K562 (cell line): ENCODE results near the gene SCARF1. TPM values are rescaled to one million over a fixed set of nuclear protein-coding genes. Genes with fewer than 3 reads are reported as not detected.
A peak's percentile ranks its signal among the peaks of the same experiment; 100 is the strongest.

Source experiments
- DNMT1 ChIP-seq: fragments of 450-650 bp; IDR thresholded peaks from 2 replicates; pipeline ENCODE4 v1.6.1; 2016; ENCODE audit warnings: antibody characterized with exemption, mild to moderate bottlenecking
- FOS ChIP-seq: IDR thresholded peaks from 3 replicates; pipeline ENCODE4 v1.6.1; 2011; ENCODE audit not compliant: insufficient read length; ENCODE audit errors: extremely low read depth
- FOXK1 ChIP-seq: sonication (generic); formaldehyde crosslinking; IDR thresholded peaks from 2 replicates; pipeline ENCODE4 v1.8.0; 2022; ENCODE audit warnings: missing genetic modification reagents, mild to moderate bottlenecking, borderline replicate concordance
- GATA2 ChIP-seq: sonication (generic); formaldehyde crosslinking; IDR thresholded peaks from 2 replicates; pipeline ENCODE4 v1.4.0; 2020; ENCODE audit warnings: mild to moderate bottlenecking, missing genetic modification reagents
- GTF2F1 ChIP-seq: IDR thresholded peaks from 2 replicates; pipeline ENCODE4 v1.6.1; 2011; ENCODE audit warnings: low read depth, low read length, improper control_type of control experiment
- HDAC2 ChIP-seq: fragments of 450-650 bp; IDR thresholded peaks from 2 replicates; pipeline ENCODE4 v1.6.1; 2016; ENCODE audit warnings: mild to moderate bottlenecking
- HNRNPL ChIP-seq: fragments of 200-400 bp; formaldehyde crosslinking; IDR thresholded peaks from 2 replicates; pipeline ENCODE4 v1.6.1; 2017; ENCODE audit warnings: low read depth, mild to moderate bottlenecking, low read length
- HOXB6 ChIP-seq: fragments of 250-450 bp; sonication (Bioruptor Pico); IDR thresholded peaks from 2 replicates; pipeline ENCODE4 v1.5.1; 2022; ENCODE audit warnings: mild to moderate bottlenecking, borderline replicate concordance
- MED1 ChIP-seq: sonication (generic); formaldehyde crosslinking; IDR thresholded peaks from 2 replicates; pipeline ENCODE4 v1.8.1; 2023; ENCODE audit warnings: missing genetic modification reagents, borderline replicate concordance
- NCOR1 ChIP-seq: fragments of 450-650 bp; IDR thresholded peaks from 2 replicates; pipeline ENCODE4 v1.6.1; 2016; ENCODE audit warnings: mild to moderate bottlenecking, moderate library complexity
- NONO ChIP-seq, 2 experiments: fragments of 200-400 bp in 1 of 2; fragments of 450-650 bp in 1 of 2; formaldehyde crosslinking in 1 of 2; IDR thresholded peaks; 2 replicates each; pipeline ENCODE4 v1.6.1; 2017; ENCODE audit warnings: low read depth in 2 of 2, mild to moderate bottlenecking in 2 of 2, moderate library complexity in 2 of 2, low read length in 1 of 2
- NR1H2 ChIP-seq: sonication (generic); formaldehyde crosslinking; IDR thresholded peaks from 2 replicates; pipeline ENCODE4 v1.4.0; 2020; ENCODE audit warnings: mild to moderate bottlenecking, missing genetic modification reagents
- NR2C2 ChIP-seq, 2 experiments: fragments of 200-800 bp in 1 of 2; sonication (Bioruptor generic) in 1 of 2; sonication (generic) in 1 of 2; formaldehyde crosslinking in 1 of 2; IDR thresholded peaks; 2 replicates each; pipeline versions ENCODE4 v1.6.1 to v1.8.0; 2016 to 2022; ENCODE audit warnings: mild to moderate bottlenecking in 1 of 2, missing compliant biosample characterization in 1 of 2, missing genetic modification characterization in 1 of 2, missing genetic modification reagents in 1 of 2
- POLR2H ChIP-seq: IDR thresholded peaks from 2 replicates; pipeline ENCODE4 v1.6.1; 2016; ENCODE audit warnings: missing genetic modification characterization, low read depth, mild to moderate bottlenecking, control low read depth, missing compliant biosample characterization, moderate library complexity
- RBM34 ChIP-seq: fragments of 200-400 bp; formaldehyde crosslinking; IDR thresholded peaks from 2 replicates; pipeline ENCODE4 v1.6.1; 2018; ENCODE audit warnings: low read length, borderline replicate concordance; ENCODE audit not compliant: insufficient read depth
- SLC30A9 ChIP-seq: fragments of 250-450 bp; sonication (Bioruptor Pico); IDR thresholded peaks from 2 replicates; pipeline ENCODE4 v1.8.0; 2022; ENCODE audit warnings: mild to moderate bottlenecking, moderate library complexity
- SMAD2 ChIP-seq: fragments of 150-350 bp; IDR thresholded peaks from 2 replicates; pipeline ENCODE4 v1.6.1; 2014; ENCODE audit warnings: low read depth, mild to moderate bottlenecking, low read length
- ZNF140 ChIP-seq: fragments of 250-450 bp; sonication (Bioruptor Pico); IDR thresholded peaks from 2 replicates; pipeline ENCODE4 v1.8.0; 2021; ENCODE audit warnings: moderate library complexity, mild to moderate bottlenecking, inconsistent platforms
- ZNF23 ChIP-seq: fragments of 250-450 bp; sonication (Bioruptor Pico); IDR thresholded peaks from 2 replicates; pipeline ENCODE4 v1.4.0; 2020; ENCODE audit warnings: mild to moderate bottlenecking
- ZNF24 ChIP-seq: fragments of 450-650 bp; IDR thresholded peaks from 2 replicates; pipeline ENCODE4 v1.6.1; 2016
- ZNF699 ChIP-seq: fragments of 250-450 bp; sonication (Bioruptor Pico); IDR thresholded peaks from 2 replicates; pipeline ENCODE4 v1.8.0; 2021; ENCODE audit warnings: mild to moderate bottlenecking, moderate library complexity; ENCODE audit not compliant: insufficient replicate concordance
- polyA plus RNA-seq, 8 experiments: library from polyadenylated mRNA; depleted of rRNA in 4 of 8; stranded (reverse) in 5 of 8; unstranded in 3 of 8; fragments of >200 nt; fragmentation: Nextera tagmentation in 2 of 8; fragmentation: Illumina TruSeq in 1 of 8; extraction: Ambion mirVana in 2 of 8; extraction: Trizol in 1 of 8; gene quantifications; 2 replicates each; pipeline versions ENCODE4 v1.2.1 to v1.2.3, GENCODE V29; 2011 to 2014; ENCODE audit warnings: inconsistent platforms in 1 of 8, missing spikeins in 1 of 8
- total RNA-seq, 7 experiments: library from RNA; depleted of rRNA in 6 of 7; stranded (reverse); fragments of >200 nt in 6 of 7; fragmentation: Illumina TruSeq in 2 of 7; extraction: Trizol in 2 of 7; gene quantifications; 2 replicates each; pipeline versions ENCODE4 v1.2.1 to v1.2.3, GENCODE V29; 2011 to 2021; ENCODE audit warnings: low replicate concordance in 1 of 7
- TF ChIP-seq, protein P1 (sequence below): fragments of 450-650 bp; formaldehyde crosslinking; IDR thresholded peaks from 2 replicates; pipeline ENCODE4 v1.4.0; 2020; ENCODE audit warnings: mild to moderate bottlenecking, moderate library complexity
- TF ChIP-seq, protein P2 (sequence below), 2 experiments: IDR thresholded peaks; 2 replicates each; pipeline ENCODE4 v1.6.1; 2011; ENCODE audit warnings: borderline replicate concordance in 1 of 2, control low read depth in 1 of 2, low read depth in 1 of 2, low read length in 1 of 2, mild to moderate bottlenecking in 1 of 2, mixed read lengths in 1 of 2, moderate library complexity in 1 of 2; ENCODE audit not compliant: insufficient read depth in 1 of 2, insufficient read length in 1 of 2, poor library complexity in 1 of 2, severe bottlenecking in 1 of 2; ENCODE audit errors: extremely low read depth in 1 of 2
- TF ChIP-seq, protein P3 (sequence below): fragments of 450-650 bp; formaldehyde crosslinking; IDR thresholded peaks from 2 replicates; pipeline ENCODE4 v1.4.0; 2020; ENCODE audit warnings: mild to moderate bottlenecking, mixed read lengths

The SCARF1 gene
- total and polyA plus RNA-seq, 9 of the 15 experiments (the other 6 are each of a cell fraction or from before 2014, with no cell fraction given), result 0.04 to 2.1 (median 0.63) TPM

DNA sequence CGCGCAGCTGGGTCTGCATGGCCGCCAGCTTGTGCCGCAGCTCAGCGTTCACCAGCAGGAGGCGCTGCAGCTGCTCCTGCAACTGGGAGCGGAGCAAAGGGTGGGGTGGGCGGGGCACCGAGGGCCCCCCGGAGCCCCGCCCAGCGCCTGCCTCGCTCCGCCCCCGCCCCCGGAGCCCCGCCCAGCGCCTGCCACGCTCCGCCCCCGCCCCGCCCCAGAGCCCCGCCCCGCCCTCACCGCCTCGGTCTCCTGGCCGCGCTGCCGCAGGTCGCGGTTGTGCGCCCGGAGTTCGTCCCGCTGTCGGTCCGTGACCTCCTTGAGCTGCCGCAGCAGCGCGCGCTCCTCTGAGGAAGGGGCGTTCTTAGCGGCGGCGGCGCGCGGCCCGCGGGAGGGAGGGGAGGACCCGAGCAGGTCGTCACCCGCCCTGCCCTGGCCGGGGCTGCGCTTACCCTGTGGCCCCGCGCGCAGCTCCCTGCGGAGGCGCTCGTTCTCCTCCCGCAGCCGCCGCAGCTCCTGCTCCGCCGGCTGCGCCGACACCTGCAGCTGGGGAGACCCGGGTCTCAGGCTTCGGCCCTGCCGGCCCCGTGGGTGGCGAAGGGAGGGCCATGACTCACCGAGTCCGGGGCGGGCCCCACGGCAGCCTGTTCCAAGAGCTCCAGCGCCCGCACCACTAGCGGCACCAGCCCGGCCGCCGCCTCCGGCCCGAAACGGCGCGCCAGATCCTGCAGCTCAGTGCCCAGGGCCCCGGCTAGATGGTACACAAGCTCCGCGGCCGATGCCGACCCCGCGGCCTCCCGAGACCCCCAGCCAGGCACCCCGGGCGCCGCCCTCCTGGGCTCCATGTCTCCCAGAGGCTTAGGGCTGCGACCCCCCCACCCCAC is 3.7 kb upstream of the SCARF1 start (continued):
- TF ChIP-seq ZNF23 (CRISPR knock-in tag) (no peak), HOXB6 (CRISPR knock-in tag) (no peak), SMAD2 (no peak), NR2C2 (CRISPR knock-in tag; IDR thresholded peaks at IDR 0.05) (no peak), NR2C2 (tag; IDR thresholded peaks at IDR 0.05) (peak; percentile 8; the same call in 1 of the 2 replicates), ZNF24 (no peak), POLR2H (tag) (peak; percentile 73), NCOR1 (no peak), MED1 (CRISPR knock-in tag) (no peak), GATA2 (no peak), FOS (no peak), HDAC2 (no peak), SLC30A9 (CRISPR knock-in tag) (no peak), DNMT1 (no peak), GTF2F1 (no peak), ZNF699 (CRISPR knock-in tag) (no peak), FOXK1 (CRISPR knock-in tag) (no peak), NONO (IDR thresholded peaks at IDR 0.05; ENCODE audit: low read depth in 2 of 2, low read length in 1 of 2) (peak; percentile 17 to 90; a peak in 3 of 4 replicates), NR1H2 (CRISPR knock-in tag) (peak; percentile 27; the same call in 1 of the 2 replicates), ZNF140 (CRISPR knock-in tag) (no peak), RBM34 (0 out of 2 replicates have a peak, but pooled peaks have one; percentile 88), HNRNPL (peak; percentile 58; the same call in 1 of the 2 replicates)
- TF ChIP-seq, protein P1, sequence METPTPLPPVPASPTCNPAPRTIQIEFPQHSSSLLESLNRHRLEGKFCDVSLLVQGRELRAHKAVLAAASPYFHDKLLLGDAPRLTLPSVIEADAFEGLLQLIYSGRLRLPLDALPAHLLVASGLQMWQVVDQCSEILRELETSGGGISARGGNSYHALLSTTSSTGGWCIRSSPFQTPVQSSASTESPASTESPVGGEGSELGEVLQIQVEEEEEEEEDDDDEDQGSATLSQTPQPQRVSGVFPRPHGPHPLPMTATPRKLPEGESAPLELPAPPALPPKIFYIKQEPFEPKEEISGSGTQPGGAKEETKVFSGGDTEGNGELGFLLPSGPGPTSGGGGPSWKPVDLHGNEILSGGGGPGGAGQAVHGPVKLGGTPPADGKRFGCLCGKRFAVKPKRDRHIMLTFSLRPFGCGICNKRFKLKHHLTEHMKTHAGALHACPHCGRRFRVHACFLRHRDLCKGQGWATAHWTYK (CRISPR knock-in tag), result 0 out of 2 replicates have a peak, but pooled peaks have one; percentile 12
- TF ChIP-seq, protein P2, sequence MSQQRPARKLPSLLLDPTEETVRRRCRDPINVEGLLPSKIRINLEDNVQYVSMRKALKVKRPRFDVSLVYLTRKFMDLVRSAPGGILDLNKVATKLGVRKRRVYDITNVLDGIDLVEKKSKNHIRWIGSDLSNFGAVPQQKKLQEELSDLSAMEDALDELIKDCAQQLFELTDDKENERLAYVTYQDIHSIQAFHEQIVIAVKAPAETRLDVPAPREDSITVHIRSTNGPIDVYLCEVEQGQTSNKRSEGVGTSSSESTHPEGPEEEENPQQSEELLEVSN (IDR thresholded peaks at IDR 0.05; ENCODE audit: borderline replicate concordance in 1 of 2, extremely low read depth in 1 of 2, insufficient read depth in 1 of 2, insufficient read length in 1 of 2, low read depth in 1 of 2, low read length in 1 of 2, poor library complexity in 1 of 2, severe bottlenecking in 1 of 2), result peak; percentile 24 to 79
- TF ChIP-seq, protein P3, sequence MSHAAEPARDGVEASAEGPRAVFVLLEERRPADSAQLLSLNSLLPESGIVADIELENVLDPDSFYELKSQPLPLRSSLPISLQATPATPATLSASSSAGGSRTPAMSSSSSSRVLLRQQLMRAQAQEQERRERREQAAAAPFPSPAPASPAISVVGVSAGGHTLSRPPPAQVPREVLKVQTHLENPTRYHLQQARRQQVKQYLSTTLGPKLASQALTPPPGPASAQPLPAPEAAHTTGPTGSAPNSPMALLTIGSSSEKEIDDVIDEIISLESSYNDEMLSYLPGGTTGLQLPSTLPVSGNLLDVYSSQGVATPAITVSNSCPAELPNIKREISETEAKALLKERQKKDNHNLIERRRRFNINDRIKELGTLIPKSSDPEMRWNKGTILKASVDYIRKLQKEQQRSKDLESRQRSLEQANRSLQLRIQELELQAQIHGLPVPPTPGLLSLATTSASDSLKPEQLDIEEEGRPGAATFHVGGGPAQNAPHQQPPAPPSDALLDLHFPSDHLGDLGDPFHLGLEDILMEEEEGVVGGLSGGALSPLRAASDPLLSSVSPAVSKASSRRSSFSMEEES (CRISPR knock-in tag), result no peak
